Brain microvascular endothelial cell (primary cell): Measurements from ENCODE around the gene NCOA7.

Experiments
- DNase-seq: peaks from one replicate; pipeline ENCODE4 v3.0.0-alpha.2; 2020
- H3K27ac ChIP-seq: fragments of 250-450 bp; sonication (Bioruptor Pico); 2 replicates; pipeline ENCODE4 v1.5.1; 2020; ENCODE audit warnings: mild to moderate bottlenecking, moderate library complexity
- H3K27me3 ChIP-seq: fragments of 250-450 bp; sonication (Bioruptor Pico); replicated peaks from 2 replicates; pipeline ENCODE4 v1.5.1; 2020; ENCODE audit warnings: mild to moderate bottlenecking
- H3K36me3 ChIP-seq: fragments of 250-450 bp; sonication (Bioruptor Pico); replicated peaks from 2 replicates; pipeline ENCODE4 v1.5.1; 2020; ENCODE audit warnings: mild to moderate bottlenecking
- H3K4me3 ChIP-seq: 2 replicates; pipeline ENCODE4 v1.5.1; 2011; ENCODE audit warnings: low read depth, mild to moderate bottlenecking, control low read depth, low read length, moderate library complexity
- CTCF ChIP-seq: IDR thresholded peaks from 2 replicates; pipeline ENCODE4 v1.5.1; 2011; ENCODE audit warnings: low read depth, mild to moderate bottlenecking, moderate library complexity, low read length, control low read depth, inconsistent platforms; ENCODE audit errors: missing control alignments
- in situ Hi-C: cut with HindIII; loops from 2 replicates; pipeline ENCODE4 v1.10.0; 2017; ENCODE audit warnings: low sequenced_read_pairs, low pct_ligation_motif_present

The NCOA7 gene

GRCh38 chr6:125821825-125822281 is 31.1 kb downstream of the NCOA7 start:
- Histone ChIP-seq H3K4me3 (no peak overlapping the region), H3K27me3 (no peaks in the 10 kb centered on the region), H3K36me3 (peaks cover 11% of the 10 kb centered on the region), H3K27ac (no peak overlapping the region)
- in situ Hi-C loops: no loop called here
- no peak for DNase-seq
- no peak for TF ChIP-seq CTCF

GRCh38 chr6:125823180-125823579 is 32.4 kb downstream of the NCOA7 start:
- Histone ChIP-seq H3K27me3 (no peaks in the 10 kb centered on the region), H3K27ac (no peak overlapping the region), H3K4me3 (no peak overlapping the region), H3K36me3 (peaks cover 11% of the 10 kb centered on the region)
- no peak for TF ChIP-seq CTCF
- DNase-seq: no peak
- in situ Hi-C loops: no loop called here

- in situ Hi-C loops: no loop called here
- Histone ChIP-seq H3K27ac (no peak overlapping the region), H3K4me3 (no peak overlapping the region), H3K27me3 (no peaks in the 10 kb centered on the region), H3K36me3 (peaks cover 7% of the 10 kb centered on the region)
- no peak for TF ChIP-seq CTCF
- no peak for DNase-seq
These were observed 34.4 kb downstream of the NCOA7 start for GRCh38 chr6:125824946-125825771.

- DNase-seq: no peak
- no peaks in the 10 kb centered on the region for H3K27me3 ChIP-seq
- H3K36me3 ChIP-seq: no peaks in the 10 kb centered on the region
- no peak for TF ChIP-seq CTCF
- H3K27ac ChIP-seq: no peak overlapping the region
- in situ Hi-C loops: no loop called here
- H3K4me3 ChIP-seq: no peak overlapping the region
These were observed 36.1 kb downstream of the NCOA7 start for GRCh38 chr6:125826695-125827463.

- Histone ChIP-seq H3K4me3 (no peak overlapping the region), H3K27ac (no peak overlapping the region), H3K36me3 (no peaks in the 10 kb centered on the region), H3K27me3 (no peaks in the 10 kb centered on the region)
- in situ Hi-C loops: no loop called here
- no peak for TF ChIP-seq CTCF
- no peak for DNase-seq
These were observed 37.1 kb downstream of the NCOA7 start for GRCh38 chr6:125827788-125828320.
